ENCODE results near the gene CNKSR2.

CNKSR2 gene

GRCh38 chrX:21374163-21374993 lies at the start of gene CNKSR2:
CNKSR2 (plus strand) TSS chrX:21374418; CDS start chrX:21374898, 480 bp downstream.
- DNase-seq, result peak; percentile 72

- DNase-seq, result no peak
These were observed 19.5 kb upstream of the CNKSR2 start for GRCh38 chrX:21354725-21355124.

GRCh38 chrX:21355831-21356230 lies 18.4 kb upstream of the CNKSR2 start:
- DNase-seq, result no peak

GRCh38 chrX:21369613-21370012 lies 4.6 kb upstream of the CNKSR2 start:
- no peak for DNase-seq

GRCh38 chrX:21373001-21373400 lies 1.2 kb upstream of the CNKSR2 start:
- no peak for DNase-seq

- DNase-seq, result peak; percentile 25
These were observed 518 bp upstream of the CNKSR2 start for GRCh38 chrX:21373637-21374162.

- DNase-seq, result no peak
These were observed 933 bp downstream of the CNKSR2 start for GRCh38 chrX:21374994-21375707.

GRCh38 chrX:21375708-21376009 lies 1.4 kb downstream of the CNKSR2 start:
- DNase-seq, result no peak

- no peak for DNase-seq
These were observed 2.4 kb downstream of the CNKSR2 start for GRCh38 chrX:21376636-21377035.

- DNase-seq, result no peak
These were observed 5.8 kb downstream of the CNKSR2 start for GRCh38 chrX:21379991-21380390.

GRCh38 chrX:21382715-21383114 lies 8.5 kb downstream of the CNKSR2 start:
- no peak for DNase-seq

- no peak for DNase-seq
These were observed 9.3 kb downstream of the CNKSR2 start for GRCh38 chrX:21383546-21383945.

- no peak for DNase-seq
These were observed 10.0 kb downstream of the CNKSR2 start for GRCh38 chrX:21384178-21384577.

GRCh38 chrX:21394792-21395191 lies 20.6 kb downstream of the CNKSR2 start:
- DNase-seq, result no peak

- DNase-seq, result no peak
These were observed 24.2 kb downstream of the CNKSR2 start for GRCh38 chrX:21398426-21398825.

GRCh38 chrX:21400408-21401121 lies 26.3 kb downstream of the CNKSR2 start:
- no peak for DNase-seq

GRCh38 chrX:21408307-21408706 lies 34.1 kb downstream of the CNKSR2 start:
- DNase-seq, result peak; percentile 6

GRCh38 chrX:21408788-21409187 lies 34.6 kb downstream of the CNKSR2 start:
- DNase-seq, result no peak

GRCh38 chrX:21412029-21412428 lies 37.8 kb downstream of the CNKSR2 start:
- no peak for DNase-seq

- DNase-seq, result no peak
These were observed 38.7 kb downstream of the CNKSR2 start for GRCh38 chrX:21412883-21413282.

GRCh38 chrX:21427086-21427485 lies 52.9 kb downstream of the CNKSR2 start:
- DNase-seq, result no peak

GRCh38 chrX:21437036-21437435 lies 62.8 kb downstream of the CNKSR2 start:
- no peak for DNase-seq

- DNase-seq, result no peak
These were observed 64.6 kb downstream of the CNKSR2 start for GRCh38 chrX:21438792-21439191.

- DNase-seq, result no peak
These were observed 66.7 kb downstream of the CNKSR2 start for GRCh38 chrX:21440911-21441310.
